H1 (cell line): ENCODE data around the gene PGLYRP4.

ENCODE experiments used
- CHD2 ChIP-seq: IDR thresholded peaks from 2 replicates; pipeline ENCODE4 v1.6.1; 2012; ENCODE audit warnings: low read length, improper control_type of control experiment
- CTCF ChIP-seq, 3 experiments: IDR thresholded peaks; 1 replicate in 2 of 3; 2 replicates in 1 of 3; pipeline versions ENCODE4 v1.5.1 to v1.6.1; 2011; ENCODE audit warnings: low read length in 3 of 3, mild to moderate bottlenecking in 3 of 3, inconsistent platforms in 2 of 3, low read depth in 1 of 3, moderate library complexity in 1 of 3; ENCODE audit not compliant: insufficient read depth in 1 of 3; ENCODE audit errors: control extremely low read depth in 1 of 3
- EP300 ChIP-seq, 2 experiments: IDR thresholded peaks; 1 replicate in 1 of 2; 2 replicates in 1 of 2; pipeline ENCODE4 v1.6.1; 2011 to 2012; ENCODE audit warnings: low read depth in 2 of 2, low read length in 2 of 2, mild to moderate bottlenecking in 2 of 2, borderline replicate concordance in 1 of 2, inconsistent platforms in 1 of 2, moderate library complexity in 1 of 2
- EZH2 ChIP-seq: fragments of 200-600 bp; sonication (generic); IDR thresholded peaks from 2 replicates; pipeline ENCODE4 v1.7.1; 2012; ENCODE audit warnings: low read depth, mild to moderate bottlenecking, moderate library complexity, low read length, inconsistent platforms; ENCODE audit not compliant: severe bottlenecking
- FOSL1 ChIP-seq: IDR thresholded peaks from 2 replicates; pipeline ENCODE4 v1.6.1; 2011; ENCODE audit warnings: mild to moderate bottlenecking, low read depth, low read length, moderate library complexity; ENCODE audit not compliant: insufficient read depth
- POLR2A ChIP-seq, 2 experiments: IDR thresholded peaks; 1 replicate in 1 of 2; 2 replicates in 1 of 2; pipeline ENCODE4 v1.6.1; 2011; ENCODE audit warnings: low read depth in 2 of 2, low read length in 2 of 2, mild to moderate bottlenecking in 2 of 2; ENCODE audit errors: control extremely low read depth in 1 of 2
- POLR2AphosphoS5 ChIP-seq: IDR thresholded peaks from 2 replicates; pipeline ENCODE4 v1.6.1; 2011; ENCODE audit warnings: low read depth, low read length
- SRF ChIP-seq: IDR thresholded peaks from 2 replicates; pipeline ENCODE4 v1.6.1; 2011; ENCODE audit warnings: mild to moderate bottlenecking, low read depth, low read length, moderate library complexity
- ZNF274 ChIP-seq: IDR thresholded peaks from 2 replicates; pipeline ENCODE4 v1.7.0; 2012; ENCODE audit warnings: low read length, borderline replicate concordance; ENCODE audit errors: extremely low read depth

- TF ChIP-seq POLR2A (IDR thresholded peaks at IDR 0.05; ENCODE audit: control extremely low read depth in 1 of 2, low read depth in 2 of 2, low read length in 2 of 2) (no peak), EP300 (IDR thresholded peaks at IDR 0.05; ENCODE audit: borderline replicate concordance in 1 of 2, low read depth in 2 of 2, low read length in 2 of 2) (no peak), FOSL1 (no peak), CTCF (IDR thresholded peaks at IDR 0.05; ENCODE audit: control extremely low read depth in 1 of 3, insufficient read depth in 1 of 3, low read depth in 1 of 3, low read length in 3 of 3) (no peak), ZNF274 (no peak), SRF (no peak), CHD2 (no peak), POLR2AphosphoS5 (no peak), EZH2 (no peak)
Observed at GRCh38 chr1:153360592-153361479, 12.2 kb upstream of the PGLYRP4 start.
